GM21390 (cell line): ENCODE measurements around the gene RAD23B.

ENCODE experiments used
- ATAC-seq: cut with Tn5 transposase; IDR thresholded peaks from one replicate; pipeline ENCODE4 v1.9.1; 2021; ENCODE audit not compliant: unreplicated experiment

The RAD23B gene

GRCh38 chr9:107368696-107369095 is 85.6 kb downstream of the RAD23B start:
- no peak for ATAC-seq

GRCh38 chr9:107373809-107374208 is 90.7 kb downstream of the RAD23B start:
- ATAC-seq = no peak

GRCh38 chr9:107375001-107375400 is 91.9 kb downstream of the RAD23B start:
- ATAC-seq = no peak

GRCh38 chr9:107375651-107376369 is 92.7 kb downstream of the RAD23B start:
- no peak for ATAC-seq

- no peak for ATAC-seq
Measured at GRCh38 chr9:107378006-107378405, 94.9 kb downstream of the RAD23B start.
